Measurements from ENCODE around the gene SMIM14. TPM values are rescaled to one million over a fixed set of nuclear protein-coding genes. Genes with fewer than 3 reads are reported as not detected.

The SMIM14 gene
- total and polyA plus RNA-seq, 2 donors (not counting 1 experiment from before 2014, with no cell fraction given), result 39.0 to 41.4 TPM

Other genes with a start within 250 kb of the SMIM14 start
- not detected in 2 replicates for gene KLB, start 231.9 kb downstream of the SMIM14 start, total RNA-seq
- gene KLB, start 231.9 kb downstream of the SMIM14 start, polyA plus RNA-seq, result not detected in 2 replicates
- gene RPL9, start 179.9 kb downstream of the SMIM14 start, total RNA-seq, result 2,253 and 4,642 TPM in 2 replicates
- 1,161 and 1,426 TPM in 2 replicates for gene RPL9, start 179.9 kb downstream of the SMIM14 start, polyA plus RNA-seq
- 8.0 and 8.6 TPM in 2 replicates for gene LIAS, start 179.8 kb downstream of the SMIM14 start, total RNA-seq
- 7.1 and 9.6 TPM in 2 replicates for gene LIAS, start 179.8 kb downstream of the SMIM14 start, polyA plus RNA-seq
- 85.9 and 93.7 TPM in 2 replicates for gene UGDH, start 111.4 kb downstream of the SMIM14 start, total RNA-seq
- gene UGDH, start 111.4 kb downstream of the SMIM14 start, polyA plus RNA-seq, result 154 and 182 TPM in 2 replicates
- 12.8 and 15.0 TPM in 2 replicates for gene UBE2K, start 59.3 kb upstream of the SMIM14 start, total RNA-seq
- gene UBE2K, start 59.3 kb upstream of the SMIM14 start, polyA plus RNA-seq, result 121 and 122 TPM in 2 replicates